ENCODE results near the gene PCGF3. TPM values are rescaled to one million over a fixed set of nuclear protein-coding genes. Genes with fewer than 3 reads are reported as not detected.
"Not testable (repeated sequence)": the region's sequence is repeated elsewhere in the genome, so short reads cannot be mapped to it uniquely, and the experiment has no call there.

The PCGF3 gene
- total RNA-seq, 4 donors from 2014 or later, result 17.7 to 80.6 (median 53.4) TPM

GRCh38 chr4:770022-770421 lies 64.4 kb downstream of the PCGF3 start:
- intact Hi-C loops (cut with DNase I; ENCODE audit: low total_unique reads), result no loop called here

GRCh38 chr4:771464-771863 lies 65.8 kb downstream of the PCGF3 start:
- H3K27ac ChIP-seq, result peak overlapping the region in 1 of 2 donors; percentile 22
- intact Hi-C loops (cut with DNase I; ENCODE audit: low total_unique reads), result no loop called here
- H3K4me1 ChIP-seq, result peaks cover 0 to 8% of the 10 kb centered on the region in 2 donors
- no peak overlapping the region for H3K4me3 ChIP-seq
- no peaks in the 10 kb centered on the region for H3K36me3 ChIP-seq
- no peaks in the 10 kb centered on the region for H3K9me3 ChIP-seq
- DNase-seq, result no peak
- H3K27me3 ChIP-seq, result no peaks in the 10 kb centered on the region
- TF ChIP-seq CTCF (IDR thresholded peaks at IDR 0.05) (no peak), POLR2A (IDR thresholded peaks at IDR 0.05) (no peak)

More at GRCh38 chr4:770022-770421, 64.4 kb downstream of the PCGF3 start:
- no peak for DNase-seq
- no peak for TF ChIP-seq POLR2A (IDR thresholded peaks at IDR 0.05)
- no peak for TF ChIP-seq CTCF (IDR thresholded peaks at IDR 0.05)
- Histone ChIP-seq H3K4me3 (no peak overlapping the region), H3K4me1 (peaks cover 0 to 8% of the 10 kb centered on the region in 2 donors), H3K36me3 (no peaks in the 10 kb centered on the region), H3K27me3 (no peaks in the 10 kb centered on the region), H3K9me3 (no peaks in the 10 kb centered on the region), H3K27ac (no peak overlapping the region)

GRCh38 chr4:772118-772517 lies 66.5 kb downstream of the PCGF3 start:
- Histone ChIP-seq H3K4me1 (peaks cover 0 to 8% of the 10 kb centered on the region in 2 donors), H3K9me3 (no peaks in the 10 kb centered on the region)
- no peak for TF ChIP-seq CTCF (IDR thresholded peaks at IDR 0.05)
- TF ChIP-seq POLR2A (IDR thresholded peaks at IDR 0.05), result no peak

GRCh38 chr4:772776-773175 lies 67.1 kb downstream of the PCGF3 start:
- Histone ChIP-seq H3K4me3 (no peak overlapping the region), H3K9me3 (no peaks in the 10 kb centered on the region), H3K4me1 (peaks cover 0 to 8% of the 10 kb centered on the region in 2 donors), H3K36me3 (no peaks in the 10 kb centered on the region), H3K27me3 (no peaks in the 10 kb centered on the region), H3K27ac (peak overlapping the region in 1 of 2 donors; percentile 22)
- DNase-seq, result no peak
- intact Hi-C loops (cut with DNase I; ENCODE audit: low total_unique reads), result no loop called here
- TF ChIP-seq CTCF (IDR thresholded peaks at IDR 0.05) (no peak), POLR2A (IDR thresholded peaks at IDR 0.05) (no peak)

More at GRCh38 chr4:772118-772517, 66.5 kb downstream of the PCGF3 start:
- no peak overlapping the region for H3K4me3 ChIP-seq
- no peak for DNase-seq
- H3K27me3 ChIP-seq, result no peaks in the 10 kb centered on the region
- no peaks in the 10 kb centered on the region for H3K36me3 ChIP-seq
- intact Hi-C loops (cut with DNase I; ENCODE audit: low total_unique reads), result no loop called here
- H3K27ac ChIP-seq, result peak overlapping the region in 1 of 2 donors; percentile 22

- intact Hi-C loops (cut with DNase I; ENCODE audit: low total_unique reads), result no loop called here
- TF ChIP-seq CTCF (IDR thresholded peaks at IDR 0.05) (no peak), POLR2A (IDR thresholded peaks at IDR 0.05) (no peak)
- no peak overlapping the region for H3K4me3 ChIP-seq
- no peaks in the 10 kb centered on the region for H3K36me3 ChIP-seq
- H3K27ac ChIP-seq, result no peak overlapping the region
- no peaks in the 10 kb centered on the region for H3K9me3 ChIP-seq
- no peaks in the 10 kb centered on the region for H3K27me3 ChIP-seq
- H3K4me1 ChIP-seq, result peaks cover 0 to 8% of the 10 kb centered on the region in 2 donors
- no peak for DNase-seq
Measured at GRCh38 chr4:773214-773613, 67.6 kb downstream of the PCGF3 start.

- H3K27me3 ChIP-seq; intact Hi-C loops (cut with DNase I; ENCODE audit: low total_unique reads); H3K4me3 ChIP-seq; H3K27ac ChIP-seq; H3K4me1 ChIP-seq; H3K36me3 ChIP-seq; H3K9me3 ChIP-seq; DNase-seq: not testable (repeated sequence)
Measured at GRCh38 chr4:774419-775092, 68.9 kb downstream of the PCGF3 start.

- intact Hi-C loops (cut with DNase I; ENCODE audit: low total_unique reads); H3K27me3 ChIP-seq; H3K36me3 ChIP-seq; DNase-seq; H3K4me1 ChIP-seq; H3K27ac ChIP-seq; H3K4me3 ChIP-seq; H3K9me3 ChIP-seq: not testable (repeated sequence)
Measured at GRCh38 chr4:775485-775884, 69.9 kb downstream of the PCGF3 start.

Data from uterus (tissue), 4 donors.